ENCODE data around the gene SOCS3. TPM values are rescaled to one million over a fixed set of nuclear protein-coding genes. Genes with fewer than 3 reads are reported as not detected.

Gene SOCS3
- total RNA-seq, 1 donor from 2014 or later, result 36.0 TPM

GRCh38 chr17:78353834-78354233 is 6.0 kb downstream of the SOCS3 start:
- DNase-seq (ENCODE audit: low read depth), result no peak

- DNase-seq (ENCODE audit: low read depth), result peak; percentile 82
Observed at GRCh38 chr17:78351449-78352006, 8.3 kb downstream of the SOCS3 start.

GRCh38 chr17:78349891-78350642 is 9.8 kb downstream of the SOCS3 start:
- DNase-seq (ENCODE audit: low read depth), result no peak

GRCh38 chr17:78348055-78348770 is 11.7 kb downstream of the SOCS3 start:
- no peak for DNase-seq (ENCODE audit: low read depth)

- no peak for DNase-seq (ENCODE audit: low read depth)
Observed at GRCh38 chr17:78347453-78347852, 12.4 kb downstream of the SOCS3 start.

GRCh38 chr17:78346605-78347250 is 13.1 kb downstream of the SOCS3 start:
- DNase-seq (ENCODE audit: low read depth), result no peak

- DNase-seq (ENCODE audit: low read depth), result no peak
Observed at GRCh38 chr17:78345791-78346494, 13.9 kb downstream of the SOCS3 start.

- DNase-seq (ENCODE audit: low read depth), result no peak
Observed at GRCh38 chr17:78345172-78345571, 14.7 kb downstream of the SOCS3 start.

GRCh38 chr17:78344666-78345065 is 15.2 kb downstream of the SOCS3 start:
- DNase-seq (ENCODE audit: low read depth), result no peak

- peak; percentile 65 for DNase-seq (ENCODE audit: low read depth)
Observed at GRCh38 chr17:78343543-78344201, 16.2 kb downstream of the SOCS3 start.

- DNase-seq (ENCODE audit: low read depth), result peak; percentile 94
Observed at GRCh38 chr17:78343187-78343542, 16.7 kb downstream of the SOCS3 start.

- DNase-seq (ENCODE audit: low read depth), result peak; percentile 96
Observed at GRCh38 chr17:78342449-78343186, 17.3 kb downstream of the SOCS3 start.

GRCh38 chr17:78341559-78342448 is 18.1 kb downstream of the SOCS3 start:
- DNase-seq (ENCODE audit: low read depth), result peak; percentile 88

GRCh38 chr17:78340183-78340955 is 19.5 kb downstream of the SOCS3 start:
- DNase-seq (ENCODE audit: low read depth), result no peak

GRCh38 chr17:78338486-78339259 is 21.2 kb downstream of the SOCS3 start:
- no peak for DNase-seq (ENCODE audit: low read depth)

- DNase-seq (ENCODE audit: low read depth), result no peak
Observed at GRCh38 chr17:78337244-78338109, 22.4 kb downstream of the SOCS3 start.
